ENCODE data around the gene CFAP43. TPM values are rescaled to one million over a fixed set of nuclear protein-coding genes. Genes with fewer than 3 reads are reported as not detected.
A peak's percentile ranks its signal among the peaks of the same experiment; 100 is the strongest.

CFAP43 gene
- total and polyA plus RNA-seq, 4 donors, result 13.4 to 42.5 (median 15.3) TPM

DNA sequence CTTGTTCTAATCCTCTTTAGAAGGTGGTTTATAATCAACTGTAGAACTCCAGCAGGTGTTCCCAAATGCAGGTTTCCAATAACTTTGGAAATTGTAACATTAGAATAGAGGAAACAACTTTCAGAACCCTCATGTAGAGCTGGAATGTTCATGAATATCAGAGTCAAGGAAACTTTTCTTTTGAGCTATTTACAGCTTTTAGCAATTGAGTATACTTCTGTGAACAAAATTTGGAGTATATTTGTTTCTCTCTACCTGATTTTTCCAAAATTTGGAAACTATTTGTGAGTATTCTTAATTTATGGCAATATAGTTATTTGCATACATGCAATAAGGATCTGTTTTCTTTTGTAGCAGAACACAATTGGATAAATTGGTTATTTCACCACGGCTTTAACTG lies 2.8 kb upstream of the CFAP43 start:
- Histone ChIP-seq H3K27ac (ENCODE audit: low read depth, low read length) (no peak overlapping the region), H3K36me3 (ENCODE audit: control insufficient read depth, insufficient read depth, low read length) (no peaks in the 10 kb centered on the region), H3K27me3 (ENCODE audit: control insufficient read depth, insufficient read depth, low read length) (no peaks in the 10 kb centered on the region), H3K4me3 (ENCODE audit: low read depth, low read length) (no peak overlapping the region), H3K9me3 (ENCODE audit: control insufficient read depth, insufficient read depth, low read length) (peaks cover 6% of the 10 kb centered on the region), H3K4me1 (ENCODE audit: control insufficient read depth, insufficient read depth, low read length) (peaks cover 11% of the 10 kb centered on the region)
- 87% methylated on average over 1 of the region's 1 CpG for WGBS (ENCODE audit: insufficient coverage)
- DNase-seq (ENCODE audit: low read depth in 4 of 6, low spot score in 6 of 6), result no peak

GRCh38 chr10:104233817-104234216 lies 1.7 kb upstream of the CFAP43 start:
- Histone ChIP-seq H3K36me3 (ENCODE audit: control insufficient read depth, insufficient read depth, low read length) (no peaks in the 10 kb centered on the region), H3K27me3 (ENCODE audit: control insufficient read depth, insufficient read depth, low read length) (no peaks in the 10 kb centered on the region), H3K4me3 (ENCODE audit: low read depth, low read length) (no peak overlapping the region), H3K27ac (ENCODE audit: low read depth, low read length) (no peak overlapping the region), H3K4me1 (ENCODE audit: control insufficient read depth, insufficient read depth, low read length) (peaks cover 11% of the 10 kb centered on the region), H3K9me3 (ENCODE audit: control insufficient read depth, insufficient read depth, low read length) (peaks cover 6% of the 10 kb centered on the region)
- WGBS (ENCODE audit: insufficient coverage), result no CpG with 5 or more reads among the region's 1 CpG
- DNase-seq (ENCODE audit: low read depth in 4 of 6, low spot score in 6 of 6), result no peak

DNA sequence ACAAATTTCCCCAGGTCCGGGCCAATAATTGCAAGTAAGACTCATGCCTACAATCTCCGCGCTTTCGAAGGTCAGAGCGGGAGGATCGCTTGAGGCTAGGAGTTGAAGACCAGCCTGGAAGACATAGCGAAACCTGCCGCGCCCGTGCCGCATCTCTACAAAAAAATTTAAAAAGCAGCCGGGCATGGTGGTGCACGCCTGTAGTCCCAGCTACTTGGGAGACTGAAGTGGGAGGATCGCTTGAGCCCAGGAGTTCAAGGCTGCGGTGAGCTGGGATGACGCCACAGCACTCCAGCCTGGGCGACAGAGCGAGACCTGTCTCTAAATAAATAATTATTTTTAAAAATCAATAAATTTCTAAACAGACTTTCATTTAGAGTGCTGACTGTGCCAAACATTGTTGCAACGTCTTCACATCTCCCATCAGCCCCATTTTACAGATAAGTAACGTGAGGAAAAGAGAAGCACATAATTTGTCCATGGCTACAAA lies 494 bp upstream of the CFAP43 start:
- H3K4me1 ChIP-seq (ENCODE audit: control insufficient read depth, insufficient read depth, low read length), result peaks cover 11% of the 10 kb centered on the region
- no peaks in the 10 kb centered on the region for H3K36me3 ChIP-seq (ENCODE audit: control insufficient read depth, insufficient read depth, low read length)
- DNase-seq (ENCODE audit: low read depth in 4 of 6, low spot score in 6 of 6), result no peak
- no peak overlapping the region for H3K27ac ChIP-seq (ENCODE audit: low read depth, low read length)
- H3K4me3 ChIP-seq (ENCODE audit: low read depth, low read length), result peak overlapping the region; percentile 77
- peaks cover 6% of the 10 kb centered on the region for H3K9me3 ChIP-seq (ENCODE audit: control insufficient read depth, insufficient read depth, low read length)
- no peaks in the 10 kb centered on the region for H3K27me3 ChIP-seq (ENCODE audit: control insufficient read depth, insufficient read depth, low read length)
- 0% methylated on average over 14 of the region's 20 CpGs for WGBS (ENCODE audit: insufficient coverage)

DNA sequence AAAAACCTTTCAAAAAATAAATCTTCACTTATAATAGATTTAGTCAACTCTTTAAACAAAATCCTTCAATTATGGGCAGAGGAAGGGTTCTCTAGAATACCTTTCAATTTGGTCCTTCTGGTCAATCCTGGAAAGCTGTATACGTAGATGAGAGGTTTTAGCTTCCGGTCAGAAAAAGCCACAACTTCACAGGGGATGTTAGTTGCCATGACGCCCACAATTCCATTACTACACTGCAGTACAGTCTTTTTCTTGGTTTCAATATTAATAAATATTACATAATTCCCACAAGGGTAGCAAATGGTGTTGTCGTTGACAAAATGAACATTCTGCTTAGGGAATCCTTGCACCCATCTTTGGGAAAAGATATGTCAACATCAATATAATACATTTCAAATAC lies 1.7 kb downstream of the CFAP43 start:
- no peak for DNase-seq (ENCODE audit: low read depth in 4 of 6, low spot score in 6 of 6)
- peaks cover 11% of the 10 kb centered on the region for H3K4me1 ChIP-seq (ENCODE audit: control insufficient read depth, insufficient read depth, low read length)
- peaks cover 6% of the 10 kb centered on the region for H3K9me3 ChIP-seq (ENCODE audit: control insufficient read depth, insufficient read depth, low read length)
- no peaks in the 10 kb centered on the region for H3K36me3 ChIP-seq (ENCODE audit: control insufficient read depth, insufficient read depth, low read length)
- H3K4me3 ChIP-seq (ENCODE audit: low read depth, low read length), result no peak overlapping the region
- WGBS (ENCODE audit: insufficient coverage), result no CpG with 5 or more reads among the region's 4 CpGs
- no peaks in the 10 kb centered on the region for H3K27me3 ChIP-seq (ENCODE audit: control insufficient read depth, insufficient read depth, low read length)
- no peak overlapping the region for H3K27ac ChIP-seq (ENCODE audit: low read depth, low read length)

GRCh38 chr10:104223304-104223703 lies 8.9 kb downstream of the CFAP43 start:
- H3K9me3 ChIP-seq (ENCODE audit: control insufficient read depth, insufficient read depth, low read length), result no peaks in the 10 kb centered on the region
- DNase-seq (ENCODE audit: low read depth in 4 of 6, low spot score in 6 of 6), result no peak

GRCh38 chr10:104220522-104220921 lies 11.6 kb downstream of the CFAP43 start:
- Histone ChIP-seq H3K9me3 (ENCODE audit: control insufficient read depth, insufficient read depth, low read length) (no peaks in the 10 kb centered on the region), H3K27me3 (ENCODE audit: control insufficient read depth, insufficient read depth, low read length) (no peaks in the 10 kb centered on the region), H3K4me1 (ENCODE audit: control insufficient read depth, insufficient read depth, low read length) (no peaks in the 10 kb centered on the region), H3K36me3 (ENCODE audit: control insufficient read depth, insufficient read depth, low read length) (no peaks in the 10 kb centered on the region), H3K4me3 (ENCODE audit: low read depth, low read length) (no peak overlapping the region), H3K27ac (ENCODE audit: low read depth, low read length) (no peak overlapping the region)
- no peak for DNase-seq (ENCODE audit: low read depth in 4 of 6, low spot score in 6 of 6)
- no CpG with 5 or more reads among the region's 2 CpGs for WGBS (ENCODE audit: insufficient coverage)

More at GRCh38 chr10:104223304-104223703, 8.9 kb downstream of the CFAP43 start:
- Histone ChIP-seq H3K27ac (ENCODE audit: low read depth, low read length) (no peak overlapping the region), H3K4me1 (ENCODE audit: control insufficient read depth, insufficient read depth, low read length) (no peaks in the 10 kb centered on the region), H3K4me3 (ENCODE audit: low read depth, low read length) (no peak overlapping the region), H3K36me3 (ENCODE audit: control insufficient read depth, insufficient read depth, low read length) (no peaks in the 10 kb centered on the region), H3K27me3 (ENCODE audit: control insufficient read depth, insufficient read depth, low read length) (no peaks in the 10 kb centered on the region)

GRCh38 chr10:104218751-104219150 lies 13.4 kb downstream of the CFAP43 start:
- no peaks in the 10 kb centered on the region for H3K27me3 ChIP-seq (ENCODE audit: control insufficient read depth, insufficient read depth, low read length)
- H3K4me3 ChIP-seq (ENCODE audit: low read depth, low read length), result no peak overlapping the region
- H3K36me3 ChIP-seq (ENCODE audit: control insufficient read depth, insufficient read depth, low read length), result no peaks in the 10 kb centered on the region
- no peak for DNase-seq (ENCODE audit: low read depth in 4 of 6, low spot score in 6 of 6)
- H3K27ac ChIP-seq (ENCODE audit: low read depth, low read length), result no peak overlapping the region
- no peaks in the 10 kb centered on the region for H3K4me1 ChIP-seq (ENCODE audit: control insufficient read depth, insufficient read depth, low read length)
- no peaks in the 10 kb centered on the region for H3K9me3 ChIP-seq (ENCODE audit: control insufficient read depth, insufficient read depth, low read length)
- WGBS (ENCODE audit: insufficient coverage), result 67% methylated on average over 5 of the region's 7 CpGs

DNA sequence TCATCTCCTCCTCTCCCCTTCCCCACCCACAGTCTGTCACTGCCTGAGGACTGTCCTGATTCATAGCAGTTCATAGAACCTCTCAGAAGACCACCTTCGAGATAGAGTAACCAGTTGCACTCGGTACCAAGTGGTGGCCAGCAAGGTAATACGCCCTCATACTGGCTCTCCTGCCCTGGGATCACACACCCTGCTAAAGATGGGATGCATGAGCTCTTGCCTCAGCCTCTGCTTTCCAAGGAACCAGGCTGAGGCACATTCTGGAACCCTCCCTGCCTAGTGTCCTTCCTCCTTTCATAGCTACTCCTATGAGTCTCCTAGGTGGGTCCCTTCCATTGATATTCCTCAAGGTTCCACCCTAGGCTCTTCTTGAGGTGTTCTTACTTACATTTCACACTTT lies 15.5 kb downstream of the CFAP43 start:
- no peak for DNase-seq (ENCODE audit: low read depth in 4 of 6, low spot score in 6 of 6)
- WGBS (ENCODE audit: insufficient coverage), result 91% methylated on average over 3 of the region's 3 CpGs
- H3K27me3 ChIP-seq (ENCODE audit: control insufficient read depth, insufficient read depth, low read length), result no peaks in the 10 kb centered on the region
- no peaks in the 10 kb centered on the region for H3K9me3 ChIP-seq (ENCODE audit: control insufficient read depth, insufficient read depth, low read length)
- no peaks in the 10 kb centered on the region for H3K4me1 ChIP-seq (ENCODE audit: control insufficient read depth, insufficient read depth, low read length)
- no peaks in the 10 kb centered on the region for H3K36me3 ChIP-seq (ENCODE audit: control insufficient read depth, insufficient read depth, low read length)
- no peak overlapping the region for H3K4me3 ChIP-seq (ENCODE audit: low read depth, low read length)
- H3K27ac ChIP-seq (ENCODE audit: low read depth, low read length), result no peak overlapping the region

GRCh38 chr10:104209575-104210198 lies 22.5 kb downstream of the CFAP43 start:
- no peak overlapping the region for H3K27ac ChIP-seq (ENCODE audit: low read depth, low read length)
- peak in 5 of 6 donors; percentile 42 to 93 (median 54) for DNase-seq (ENCODE audit: low read depth in 4 of 6, low spot score in 6 of 6)
- H3K36me3 ChIP-seq (ENCODE audit: control insufficient read depth, insufficient read depth, low read length), result no peaks in the 10 kb centered on the region
- H3K9me3 ChIP-seq (ENCODE audit: control insufficient read depth, insufficient read depth, low read length), result no peaks in the 10 kb centered on the region
- H3K4me1 ChIP-seq (ENCODE audit: control insufficient read depth, insufficient read depth, low read length), result no peaks in the 10 kb centered on the region
- WGBS (ENCODE audit: insufficient coverage), result no CpG with 5 or more reads among the region's 2 CpGs
- no peaks in the 10 kb centered on the region for H3K27me3 ChIP-seq (ENCODE audit: control insufficient read depth, insufficient read depth, low read length)
- no peak overlapping the region for H3K4me3 ChIP-seq (ENCODE audit: low read depth, low read length)

- DNase-seq (ENCODE audit: low read depth in 4 of 6, low spot score in 6 of 6), result peak in 1 of 6 donors; percentile 23
- no peaks in the 10 kb centered on the region for H3K36me3 ChIP-seq (ENCODE audit: control insufficient read depth, insufficient read depth, low read length)
- no peak overlapping the region for H3K27ac ChIP-seq (ENCODE audit: low read depth, low read length)
- H3K4me1 ChIP-seq (ENCODE audit: control insufficient read depth, insufficient read depth, low read length), result no peaks in the 10 kb centered on the region
- H3K4me3 ChIP-seq (ENCODE audit: low read depth, low read length), result no peak overlapping the region
- H3K27me3 ChIP-seq (ENCODE audit: control insufficient read depth, insufficient read depth, low read length), result no peaks in the 10 kb centered on the region
- no peaks in the 10 kb centered on the region for H3K9me3 ChIP-seq (ENCODE audit: control insufficient read depth, insufficient read depth, low read length)
- no CpG with 5 or more reads among the region's 3 CpGs for WGBS (ENCODE audit: insufficient coverage)
These were observed 23.4 kb downstream of the CFAP43 start for GRCh38 chr10:104208730-104209129.
